ENCODE results near the gene CSNK1G1.

CSNK1G1 gene

DNA sequence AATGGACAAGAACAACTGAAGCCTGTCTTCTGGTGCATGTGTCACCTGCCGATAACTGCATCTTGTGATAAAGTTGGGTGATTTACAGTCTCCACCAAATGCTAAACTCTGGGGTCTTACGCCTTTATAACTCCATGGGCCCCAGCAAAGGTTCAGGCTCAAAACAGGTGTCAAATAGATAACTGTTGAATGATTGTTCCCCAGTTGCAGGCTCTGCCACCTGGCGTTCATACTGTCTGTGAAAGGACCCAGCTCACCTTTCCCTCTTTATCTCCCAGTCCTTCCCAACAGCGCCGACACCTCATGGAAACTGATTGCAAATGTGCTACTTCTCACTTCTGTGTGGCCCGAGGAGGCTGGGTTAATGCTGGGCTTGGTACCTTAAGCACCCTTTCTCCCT lies 212.7 kb downstream of the CSNK1G1 start:
- peaks cover 10% of the 10 kb centered on the region for H3K4me1 ChIP-seq (ENCODE audit: insufficient read depth, low read length, severe bottlenecking)
- no peaks in the 10 kb centered on the region for H3K79me2 ChIP-seq (ENCODE audit: insufficient read depth, low read length)
- no peaks in the 10 kb centered on the region for H3K9me3 ChIP-seq (ENCODE audit: low read length)
- peaks cover 21% of the 10 kb centered on the region for H3K36me3 ChIP-seq (ENCODE audit: insufficient read depth, low read length)
- no peak overlapping the region for H3K27ac ChIP-seq (ENCODE audit: low read depth, low read length, poor library complexity, severe bottlenecking)
- H3K9me2 ChIP-seq (ENCODE audit: low read depth, low read length): no peaks in the 10 kb centered on the region
- H4K20me1 ChIP-seq (ENCODE audit: insufficient read depth, low read length): no peaks in the 10 kb centered on the region
- no peaks in the 10 kb centered on the region for H3F3A ChIP-seq (ENCODE audit: insufficient read depth, low read length)
- H3K9ac ChIP-seq (ENCODE audit: low read length): no peak overlapping the region
- H3K4me3 ChIP-seq (ENCODE audit: low read depth, low read length, poor library complexity, severe bottlenecking): no peak overlapping the region
- H3K4me2 ChIP-seq (ENCODE audit: low read length): no peak overlapping the region
- H2AFZ ChIP-seq (ENCODE audit: low read length): no peak overlapping the region
- H3K27me3 ChIP-seq (ENCODE audit: insufficient read depth, low read length): no peaks in the 10 kb centered on the region
- TF ChIP-seq, protein P1, sequence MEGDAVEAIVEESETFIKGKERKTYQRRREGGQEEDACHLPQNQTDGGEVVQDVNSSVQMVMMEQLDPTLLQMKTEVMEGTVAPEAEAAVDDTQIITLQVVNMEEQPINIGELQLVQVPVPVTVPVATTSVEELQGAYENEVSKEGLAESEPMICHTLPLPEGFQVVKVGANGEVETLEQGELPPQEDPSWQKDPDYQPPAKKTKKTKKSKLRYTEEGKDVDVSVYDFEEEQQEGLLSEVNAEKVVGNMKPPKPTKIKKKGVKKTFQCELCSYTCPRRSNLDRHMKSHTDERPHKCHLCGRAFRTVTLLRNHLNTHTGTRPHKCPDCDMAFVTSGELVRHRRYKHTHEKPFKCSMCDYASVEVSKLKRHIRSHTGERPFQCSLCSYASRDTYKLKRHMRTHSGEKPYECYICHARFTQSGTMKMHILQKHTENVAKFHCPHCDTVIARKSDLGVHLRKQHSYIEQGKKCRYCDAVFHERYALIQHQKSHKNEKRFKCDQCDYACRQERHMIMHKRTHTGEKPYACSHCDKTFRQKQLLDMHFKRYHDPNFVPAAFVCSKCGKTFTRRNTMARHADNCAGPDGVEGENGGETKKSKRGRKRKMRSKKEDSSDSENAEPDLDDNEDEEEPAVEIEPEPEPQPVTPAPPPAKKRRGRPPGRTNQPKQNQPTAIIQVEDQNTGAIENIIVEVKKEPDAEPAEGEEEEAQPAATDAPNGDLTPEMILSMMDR (IDR thresholded peaks at IDR 0.05; ENCODE audit: low read length): no peak
- no peak for TF ChIP-seq EZH2 (IDR thresholded peaks at IDR 0.05; ENCODE audit: borderline replicate concordance, low read length)

DNA sequence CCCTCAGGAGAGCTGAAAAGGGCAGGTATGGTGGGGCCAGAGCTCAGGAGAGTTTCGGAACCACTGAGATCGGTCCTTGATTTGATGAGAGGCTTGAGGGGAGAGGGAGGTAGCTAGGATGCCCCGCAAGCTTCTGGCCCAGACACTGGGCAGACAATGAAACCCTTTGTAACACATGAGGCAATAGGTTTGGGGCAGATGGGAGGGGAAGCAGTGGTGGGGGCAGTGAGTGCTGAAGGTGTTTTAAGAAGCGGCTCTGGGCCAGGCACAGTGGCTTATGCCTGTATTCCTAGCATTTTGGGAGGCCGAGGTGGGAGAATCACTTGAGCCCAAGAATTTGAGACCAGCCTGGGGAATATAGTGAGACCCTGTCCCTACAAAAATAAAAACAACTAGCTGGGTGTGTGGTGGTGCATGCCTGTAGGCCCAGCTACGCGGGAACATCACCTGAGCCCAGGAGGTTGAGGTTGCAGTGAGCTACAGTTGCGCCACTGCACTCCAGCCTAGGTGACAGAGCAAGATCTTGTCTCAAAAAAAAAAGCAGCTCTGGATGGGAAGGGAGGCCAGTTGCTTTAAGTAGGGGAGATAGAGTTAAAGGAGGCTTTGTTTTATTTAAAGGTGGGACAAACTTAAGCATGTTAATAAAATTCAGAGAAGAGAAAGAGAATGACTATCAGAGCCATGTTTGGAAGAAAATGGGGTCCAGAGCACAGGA lies 214.0 kb downstream of the CSNK1G1 start:
- no peaks in the 10 kb centered on the region for H3K79me2 ChIP-seq (ENCODE audit: insufficient read depth, low read length)
- no peaks in the 10 kb centered on the region for H4K20me1 ChIP-seq (ENCODE audit: insufficient read depth, low read length)
- no peak overlapping the region for H2AFZ ChIP-seq (ENCODE audit: low read length)
- TF ChIP-seq, protein P1 (IDR thresholded peaks at IDR 0.05; ENCODE audit: low read length): no peak
- no peak for TF ChIP-seq EZH2 (IDR thresholded peaks at IDR 0.05; ENCODE audit: borderline replicate concordance, low read length)
- H3K27me3 ChIP-seq (ENCODE audit: insufficient read depth, low read length): no peaks in the 10 kb centered on the region
- no peaks in the 10 kb centered on the region for H3K9me3 ChIP-seq (ENCODE audit: low read length)
- no peaks in the 10 kb centered on the region for H3K9me2 ChIP-seq (ENCODE audit: low read depth, low read length)
- no peak overlapping the region for H3K4me2 ChIP-seq (ENCODE audit: low read length)
- H3K36me3 ChIP-seq (ENCODE audit: insufficient read depth, low read length): peaks cover 34% of the 10 kb centered on the region
- H3K4me1 ChIP-seq (ENCODE audit: insufficient read depth, low read length, severe bottlenecking): peaks cover 10% of the 10 kb centered on the region
- no peak overlapping the region for H3K9ac ChIP-seq (ENCODE audit: low read length)
- H3K4me3 ChIP-seq (ENCODE audit: low read depth, low read length, poor library complexity, severe bottlenecking): no peak overlapping the region
- no peaks in the 10 kb centered on the region for H3F3A ChIP-seq (ENCODE audit: insufficient read depth, low read length)
- H3K27ac ChIP-seq (ENCODE audit: low read depth, low read length, poor library complexity, severe bottlenecking): no peak overlapping the region

DNA sequence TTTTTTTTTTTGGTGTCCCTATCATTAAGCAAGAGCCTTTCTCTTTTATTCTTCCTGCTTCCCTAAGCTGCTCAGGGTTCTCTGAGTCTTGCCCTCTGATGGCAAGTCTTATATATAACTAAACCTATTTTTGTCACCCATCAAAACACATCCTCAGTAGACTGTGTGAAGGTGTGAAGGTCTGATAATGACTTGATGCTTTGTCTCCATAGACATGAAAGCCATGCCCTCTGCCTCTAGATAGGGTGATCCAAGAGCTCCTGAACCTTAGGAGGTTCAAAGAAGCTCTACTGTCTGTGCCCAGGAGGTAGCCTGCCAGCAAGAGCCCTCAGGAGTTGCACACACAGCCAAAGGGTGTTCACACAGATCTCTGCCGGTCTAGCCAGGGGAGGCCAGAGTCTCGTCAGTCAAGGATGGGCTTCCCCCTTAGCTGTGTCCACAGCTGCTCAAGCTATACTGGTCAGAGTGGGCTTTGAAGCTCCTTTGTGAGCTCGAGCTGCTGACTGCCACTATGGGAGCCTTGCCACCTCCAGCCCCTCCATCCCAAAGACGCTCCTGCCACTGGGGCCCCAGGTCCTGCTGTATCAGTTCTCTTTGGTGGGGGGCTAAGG lies 217.5 kb downstream of the CSNK1G1 start:
- Histone ChIP-seq H3K9me3 (ENCODE audit: low read length) (no peaks in the 10 kb centered on the region), H3F3A (ENCODE audit: insufficient read depth, low read length) (no peaks in the 10 kb centered on the region), H3K27ac (ENCODE audit: low read depth, low read length, poor library complexity, severe bottlenecking) (no peak overlapping the region), H3K9me2 (ENCODE audit: low read depth, low read length) (no peaks in the 10 kb centered on the region), H3K79me2 (ENCODE audit: insufficient read depth, low read length) (no peaks in the 10 kb centered on the region), H3K27me3 (ENCODE audit: insufficient read depth, low read length) (no peaks in the 10 kb centered on the region), H3K4me2 (ENCODE audit: low read length) (no peak overlapping the region), H3K36me3 (ENCODE audit: insufficient read depth, low read length) (peaks cover 59% of the 10 kb centered on the region), H3K4me3 (ENCODE audit: low read depth, low read length, poor library complexity, severe bottlenecking) (no peak overlapping the region), H4K20me1 (ENCODE audit: insufficient read depth, low read length) (no peaks in the 10 kb centered on the region), H2AFZ (ENCODE audit: low read length) (no peak overlapping the region), H3K4me1 (ENCODE audit: insufficient read depth, low read length, severe bottlenecking) (no peaks in the 10 kb centered on the region), H3K9ac (ENCODE audit: low read length) (no peak overlapping the region)
- no peak for TF ChIP-seq EZH2 (IDR thresholded peaks at IDR 0.05; ENCODE audit: borderline replicate concordance, low read length)
- TF ChIP-seq, protein P1 (IDR thresholded peaks at IDR 0.05; ENCODE audit: low read length): no peak

Data from OCI-LY1 (cell line).